H1 (cell line): ENCODE measurements around the gene VGLL4. TPM values are rescaled to one million over a fixed set of nuclear protein-coding genes. Genes with fewer than 3 reads are reported as not detected.

ENCODE experiments used
- CTCF ChIA-PET: fragments of 300-600 bp; sonication (Branson Sonifier 250); formaldehyde crosslinking; loops from one replicate; lab custom pipeline; 2021; ENCODE audit not compliant: partially characterized antibody; lab: Charles Lee
- POLR2A ChIA-PET: fragments of 300-600 bp; sonication (Branson Sonifier 250); formaldehyde crosslinking; loops from one replicate; lab custom pipeline; 2021; ENCODE audit warnings: inconsistent platforms; ENCODE audit not compliant: partially characterized antibody; lab: Charles Lee
- DNase-seq, 2 experiments: peaks; one replicate each; pipeline versions ENCODE4 v3.0.0 to v3.0.0-alpha.2; 2010 to 2022; ENCODE audit warnings: low spot score in 2 of 2, low read depth in 1 of 2, mixed read lengths in 1 of 2
- FAIRE-seq: peaks from 2 replicates; lab custom pipeline; 2011; peaks lifted over from hg19 to GRCh38; lab: Jason Lieb, UNC
- H2AFZ ChIP-seq: 2 replicates; pipeline ENCODE4 v1.8.1; 2012; ENCODE audit warnings: low read length, inconsistent platforms
- H2AK5ac ChIP-seq: 2 replicates; pipeline ENCODE4 v1.6.1; 2013; ENCODE audit warnings: low read depth, low read length
- H2BK120ac ChIP-seq: replicated peaks from 2 replicates; pipeline ENCODE3; 2013; ENCODE audit warnings: low read depth, low read length, inconsistent platforms
- H2BK12ac ChIP-seq: 2 replicates; pipeline ENCODE4 v1.6.1; 2013; ENCODE audit warnings: low read depth, low read length
- H2BK15ac ChIP-seq: 2 replicates; pipeline ENCODE4 v1.6.1; 2013; ENCODE audit warnings: low read length
- H2BK20ac ChIP-seq: 2 replicates; pipeline ENCODE4 v1.6.1; 2013; ENCODE audit warnings: low read length
- H2BK5ac ChIP-seq: 2 replicates; pipeline ENCODE4 v1.6.1; 2013; ENCODE audit warnings: low read depth, low read length
- H3K14ac ChIP-seq: 2 replicates; pipeline ENCODE4 v1.6.1; 2013; ENCODE audit warnings: inconsistent platforms; ENCODE audit not compliant: insufficient read length
- H3K18ac ChIP-seq: 2 replicates; pipeline ENCODE4 v1.6.1; 2013; ENCODE audit warnings: low read length; ENCODE audit errors: extremely low read depth
- H3K23ac ChIP-seq: 2 replicates; pipeline ENCODE4 v1.6.1; 2013; ENCODE audit warnings: inconsistent platforms; ENCODE audit not compliant: insufficient read length
- H3K23me2 ChIP-seq: 2 replicates; pipeline ENCODE4 v1.6.1; 2013; ENCODE audit warnings: low read depth, low read length
- H3K27ac ChIP-seq: 2 replicates; pipeline ENCODE4 v1.6.1; 2011; ENCODE audit warnings: low read depth, low read length, inconsistent platforms
- H3K27me3 ChIP-seq, 4 experiments: replicated peaks in 1 of 4; 1 replicate in 1 of 4; 2 replicates in 3 of 4; pipeline versions ENCODE4 v1.6.1 to v1.8.1; 2011 to 2013; ENCODE audit warnings: low read length in 3 of 4, mild to moderate bottlenecking in 3 of 4, inconsistent platforms in 2 of 4, mixed read lengths in 2 of 4, moderate library complexity in 1 of 4; ENCODE audit not compliant: control insufficient read depth in 3 of 4, insufficient read depth in 3 of 4; ENCODE audit errors: extremely low read depth in 1 of 4
- H3K36me3 ChIP-seq, 4 experiments: 2 replicates each; pipeline versions ENCODE4 v1.6.1 to v1.8.1; 2011 to 2013; ENCODE audit warnings: mild to moderate bottlenecking in 4 of 4, low read length in 3 of 4, moderate library complexity in 2 of 4, control low read depth in 1 of 4, inconsistent platforms in 1 of 4; ENCODE audit not compliant: insufficient read depth in 4 of 4, control insufficient read depth in 2 of 4
- H3K4ac ChIP-seq: replicated peaks from 2 replicates; pipeline ENCODE3; 2013; ENCODE audit warnings: low read length, low read depth, mixed read lengths, inconsistent platforms; ENCODE audit not compliant: insufficient read length
- H3K4me1 ChIP-seq, 4 experiments: replicated peaks in 1 of 4; 1 replicate in 1 of 4; 2 replicates in 3 of 4; pipeline versions ENCODE4 v1.6.1 to v1.8.1; 2011 to 2013; ENCODE audit warnings: low read length in 3 of 4, inconsistent platforms in 2 of 4, mixed read lengths in 1 of 4; ENCODE audit not compliant: insufficient read depth in 4 of 4, control insufficient read depth in 3 of 4
- H3K4me2 ChIP-seq, 2 experiments: 2 replicates each; pipeline versions ENCODE4 v1.6.1 to v1.8.1; 2011 to 2013; ENCODE audit warnings: low read depth in 2 of 2, low read length in 2 of 2, control low read depth in 1 of 2, inconsistent platforms in 1 of 2, mild to moderate bottlenecking in 1 of 2; ENCODE audit not compliant: insufficient read depth in 1 of 2
- H3K4me3 ChIP-seq, 4 experiments: fragments of 200-600, 300-600 bp in 1 of 4; sonication (generic), shearing (Covaris generic), sonication (Bioruptor Twin) in 1 of 4; 2 replicates each; pipeline versions ENCODE4 v1.5.1 to v1.8.1; 2011 to 2016; ENCODE audit warnings: low read length in 4 of 4, low read depth in 3 of 4, control low read depth in 2 of 4, inconsistent platforms in 2 of 4, mild to moderate bottlenecking in 2 of 4, mixed read lengths in 1 of 4, moderate library complexity in 1 of 4; ENCODE audit not compliant: insufficient read depth in 2 of 4; ENCODE audit errors: extremely low read depth in 1 of 4
- H3K56ac ChIP-seq: replicated peaks from 2 replicates; pipeline ENCODE3; 2013; ENCODE audit warnings: low read depth, mild to moderate bottlenecking, mixed read lengths, low read length, inconsistent platforms; ENCODE audit not compliant: insufficient read length
- H3K79me1 ChIP-seq: 2 replicates; pipeline ENCODE4 v1.6.1; 2013; ENCODE audit warnings: low read depth, low read length, control low read depth
- H3K79me2 ChIP-seq, 2 experiments: 2 replicates each; pipeline versions ENCODE4 v1.6.1 to v1.8.1; 2012 to 2013; ENCODE audit warnings: low read length in 2 of 2, mild to moderate bottlenecking in 2 of 2, inconsistent platforms in 1 of 2; ENCODE audit not compliant: insufficient read depth in 2 of 2, control insufficient read depth in 1 of 2
- H3K9ac ChIP-seq, 4 experiments: replicated peaks in 1 of 4; 1 replicate in 1 of 4; 2 replicates in 3 of 4; pipeline versions ENCODE4 v1.6.1 to v1.8.1; 2011 to 2013; ENCODE audit warnings: low read depth in 3 of 4, low read length in 3 of 4, control low read depth in 2 of 4, mild to moderate bottlenecking in 2 of 4, moderate library complexity in 2 of 4, inconsistent platforms in 1 of 4; ENCODE audit errors: extremely low read depth in 1 of 4
- H3K9me3 ChIP-seq, 2 experiments: 2 replicates each; pipeline versions ENCODE4 v1.6.1 to v1.8.1; 2012 to 2013; ENCODE audit warnings: mild to moderate bottlenecking in 2 of 2, moderate library complexity in 2 of 2, control low read depth in 1 of 2, inconsistent platforms in 1 of 2, low read depth in 1 of 2, low read length in 1 of 2, mixed read lengths in 1 of 2; ENCODE audit not compliant: insufficient read depth in 2 of 2
- H4K20me1 ChIP-seq, 2 experiments: replicated peaks in 1 of 2; 2 replicates each; pipeline versions ENCODE3 to v1.8.1; 2011 to 2013; ENCODE audit warnings: inconsistent platforms in 2 of 2, low read length in 2 of 2, mild to moderate bottlenecking in 1 of 2; ENCODE audit not compliant: insufficient read depth in 2 of 2, control insufficient read depth in 1 of 2
- H4K5ac ChIP-seq: 2 replicates; pipeline ENCODE4 v1.6.1; 2013; ENCODE audit warnings: low read length, low read depth, mixed read lengths, inconsistent platforms; ENCODE audit not compliant: insufficient read length
- H4K8ac ChIP-seq: 2 replicates; pipeline ENCODE4 v1.8.0; 2013; ENCODE audit warnings: mild to moderate bottlenecking, moderate library complexity, low read length, inconsistent platforms; ENCODE audit not compliant: insufficient read depth; ENCODE audit errors: extremely low read depth
- H4K91ac ChIP-seq: replicated peaks from 2 replicates; pipeline ENCODE3; 2013; ENCODE audit warnings: low read length, mixed read lengths, inconsistent platforms; ENCODE audit not compliant: insufficient read length
- CBX5 ChIP-seq: fragments of 300-800, 300-1000 bp; sonication (generic); IDR thresholded peaks from 2 replicates; pipeline ENCODE4 v1.7.1; 2016; ENCODE audit warnings: antibody characterized with exemption, low read length, low read depth
- WGBS, 2 experiments: shearing (Covaris generic) in 1 of 2; methylation state at CpG; one replicate each; pipeline versions ENCODE4 v1.1.6 to v1.1.7; 2013 to 2015; ENCODE audit warnings: low lambda C conversion rate in 2 of 2, mixed read lengths in 2 of 2, inconsistent platforms in 1 of 2, low coverage in 1 of 2, missing lambda C conversion rate in 1 of 2; ENCODE audit not compliant: insufficient replicate concordance in 2 of 2, insufficient coverage in 1 of 2, insufficient read length in 1 of 2; ENCODE audit errors: extremely low coverage in 1 of 2, missing lambda C conversion rate in 1 of 2; 5-methylcytosine and 5-hydroxymethylcytosine counted together
- polyA plus RNA-seq, 7 experiments: library from polyadenylated mRNA; depleted of rRNA in 3 of 7; stranded (reverse) in 5 of 7; unstranded in 2 of 7; fragments of >200 nt in 5 of 7; fragments of 200-250 nt in 2 of 7; gene quantifications; 1 replicate in 5 of 7; 2 replicates in 1 of 7; 4 replicates in 1 of 7; pipeline versions ENCODE4 v1.2.1 to v1.2.3, GENCODE V29; 2011 to 2013; ENCODE audit warnings: missing spikeins in 2 of 7, mixed read lengths in 2 of 7
- total RNA-seq: library from RNA; stranded (reverse); fragmentation: NEBNext Ultra II Directional; extraction: Animal tissue kit (Norgen Biotek cat#: 25700); gene quantifications from 2 replicates; pipeline ENCODE4 v1.2.1, GENCODE V29; 2021

The VGLL4 gene
- total and polyA plus RNA-seq, 2 of the 8 experiments (the other 6 are each of a cell fraction or from before 2014, with no cell fraction given) = 45.1 to 50.0 TPM

- H3K9me3 ChIP-seq = no peaks in the 10 kb centered on the region
- TF ChIP-seq CBX5 = no peak
- H4K5ac ChIP-seq = no peak overlapping the region
- 0 out of 2 replicates have a peak, but pooled peaks cover 3% of the 10 kb centered on the region for H3K23me2 ChIP-seq
- H3K18ac ChIP-seq = no peak overlapping the region
- no peak overlapping the region for H3K56ac ChIP-seq
- no peak overlapping the region for H3K23ac ChIP-seq
- H3K4me1 ChIP-seq = peaks cover 7 to 28% (median 13%) of the 10 kb centered on the region in 4 experiments
- ChIA-PET POLR2A (no interaction called here), CTCF (no interaction called here)
- H3K14ac ChIP-seq = no peak overlapping the region
- no peak overlapping the region for H3K4ac ChIP-seq
- DNase-seq (no peak), FAIRE-seq (no peak)
- no peak overlapping the region for H2AFZ ChIP-seq
- H4K91ac ChIP-seq = no peak overlapping the region
- no peak overlapping the region for H3K4me3 ChIP-seq
- no peak overlapping the region for H2BK20ac ChIP-seq
- H3K27me3 ChIP-seq = no peaks in the 10 kb centered on the region
- no peak overlapping the region for H2BK15ac ChIP-seq
- no peak overlapping the region for H3K9ac ChIP-seq
- H2AK5ac ChIP-seq = no peak overlapping the region
- no peak overlapping the region for H2BK5ac ChIP-seq
- H3K27ac ChIP-seq = no peak overlapping the region
- no peak overlapping the region for H4K8ac ChIP-seq
- no peak overlapping the region for H3K4me2 ChIP-seq
- H2BK120ac ChIP-seq = no peak overlapping the region
- WGBS, 2 experiments = 91% methylated on average over 4 of the region's 4 CpGs; no CpG with 5 or more reads in 1 of the 2 experiments
- peaks cover 2 to 4% of the 10 kb centered on the region in 2 experiments for H4K20me1 ChIP-seq
- H3K79me2 ChIP-seq = peaks cover 9 to 92% of the 10 kb centered on the region in 2 experiments
- no peaks in the 10 kb centered on the region for H3K36me3 ChIP-seq
- no peak overlapping the region for H2BK12ac ChIP-seq
- H3K79me1 ChIP-seq = peaks cover 17% of the 10 kb centered on the region
Observed at GRCh38 chr3:11584570-11584969, 59.1 kb downstream of the VGLL4 start.
